Left colon (tissue), 2 donors: ENCODE results near the gene KCNA1. TPM values are rescaled to one million over a fixed set of nuclear protein-coding genes. Genes with fewer than 3 reads are reported as not detected.

Experiments
- ATAC-seq: fragments of 200-7000 bp; cut with Tn5 transposase; one replicate; pipeline ENCODE4 v1.9.1; 2020; ENCODE audit warnings: mild to moderate bottlenecking, moderate library complexity
- DNase-seq, 2 donors: peaks; one replicate each; pipeline ENCODE4 v3.0.0-alpha.2; 2020
- intact Hi-C, 2 donors: fragments of 100-400 bp; cut with DNase I in 1 of 2; cut with micrococcal nuclease in 1 of 2; formaldehyde crosslinking; loops; one replicate each; pipeline versions ENCODE4 v1.11.2 to v1.14.0; 2022; cut with DNase I, micrococcal nuclease
- total RNA-seq, 2 donors: library from RNA; stranded (reverse); fragmentation: NEBNext Ultra II Directional; extraction: Animal tissue kit (Norgen Biotek cat#: 25700); gene quantifications; one replicate each; pipeline ENCODE4 v1.2.1, GENCODE V29; 2021
- donor health status: DM: no; HTN: no; CAD: no.
- donor health status: DM: yes; HTN: yes; CAD: no.

Gene KCNA1
- total RNA-seq, 2 donors from 2014 or later: 0.25 TPM; not detected in 1

- ATAC-seq: no peak
- intact Hi-C loops: no loop called here
Observed at GRCh38 chr12:4908684-4909409, 858 bp upstream of the KCNA1 start.

GRCh38 chr12:4909410-4909733, 333 bp upstream of the KCNA1 start:
- ATAC-seq (no peak), DNase-seq (no peak)
- intact Hi-C loops: no loop called here

More at GRCh38 chr12:4908684-4909409, 858 bp upstream of the KCNA1 start:
- no peak for DNase-seq

DNA sequence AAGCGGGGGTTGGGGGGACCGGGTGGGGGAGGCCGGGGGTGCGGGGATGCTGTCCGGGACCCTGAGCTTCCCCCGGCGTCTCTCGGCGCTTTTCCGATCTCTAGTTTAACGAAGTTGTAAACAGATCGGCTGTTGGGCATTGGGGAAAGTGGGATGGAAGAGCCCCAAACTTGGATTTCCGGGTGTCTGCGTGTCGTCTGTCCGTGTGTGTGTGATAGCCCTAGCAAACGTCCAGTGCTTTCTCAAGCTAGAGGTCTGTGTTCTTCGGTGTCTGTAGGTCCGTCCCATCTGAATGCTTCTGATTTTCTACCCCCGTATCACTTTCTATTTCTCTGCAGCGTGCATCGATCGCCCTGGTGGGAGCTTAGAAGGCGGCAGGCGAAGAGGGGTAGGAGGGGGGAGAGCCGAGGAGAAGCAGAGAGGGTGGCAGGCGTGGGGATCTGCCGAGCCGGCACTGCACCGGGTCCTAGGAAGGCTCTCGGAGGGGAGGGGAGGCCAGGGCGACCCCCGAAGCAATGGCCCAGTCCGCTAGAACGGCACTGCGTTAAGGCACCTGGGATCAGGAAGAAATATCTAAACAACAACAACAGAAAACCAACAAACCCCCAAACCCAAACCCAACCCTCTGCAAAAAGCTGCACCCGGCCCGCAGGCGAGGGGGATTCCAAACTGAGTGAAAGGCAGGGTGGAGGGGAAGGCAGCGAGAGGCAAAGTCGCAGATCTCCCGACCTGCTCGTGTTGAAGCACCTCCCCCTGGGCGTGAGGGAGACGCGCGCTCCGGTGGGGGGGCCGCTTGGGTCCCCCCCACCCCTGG, 1.0 kb downstream of the KCNA1 start:
- DNase-seq (no peak), ATAC-seq (no peak)
- intact Hi-C loops: no loop called here

GRCh38 chr12:4911316-4911994, 1.8 kb downstream of the KCNA1 start:
- intact Hi-C loops: no loop called here
- ATAC-seq (no peak), DNase-seq (peak in 1 of 2 donors; percentile 4)

- intact Hi-C loops: no loop called here
- DNase-seq: no peak
- ATAC-seq: no peak
Observed at GRCh38 chr12:4914720-4915119, 5.0 kb downstream of the KCNA1 start.

- intact Hi-C loops: no loop called here
- DNase-seq: no peak
- no peak for ATAC-seq
Observed at GRCh38 chr12:4915752-4916151, 6.0 kb downstream of the KCNA1 start.

- intact Hi-C loops: no loop called here
- DNase-seq (no peak), ATAC-seq (no peak)
Observed at GRCh38 chr12:4918950-4919660, 9.4 kb downstream of the KCNA1 start.

DNA sequence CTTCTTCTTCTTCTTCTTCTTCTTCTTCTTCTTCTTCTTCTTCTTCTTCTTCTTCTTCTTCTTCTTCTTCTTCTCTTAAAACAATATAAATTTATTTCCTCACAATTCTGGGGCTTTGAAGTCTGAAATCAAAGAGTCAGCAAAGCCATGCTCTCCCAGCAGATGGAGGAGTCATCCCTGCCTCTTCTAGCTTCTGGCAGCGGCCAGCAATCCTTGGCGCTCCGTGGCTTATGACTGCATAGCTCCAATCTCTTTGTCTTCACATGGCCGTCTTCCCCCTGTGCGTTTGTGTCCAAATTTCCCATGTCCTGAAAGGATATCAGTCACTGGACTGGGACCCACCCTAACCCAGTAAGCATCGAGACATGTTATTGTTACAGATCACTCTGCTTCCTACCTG, 22.9 kb downstream of the KCNA1 start:
- ATAC-seq (no peak), DNase-seq (no peak)
- intact Hi-C loops: no loop called here

GRCh38 chr12:4933411-4933810, 23.7 kb downstream of the KCNA1 start:
- ATAC-seq (no peak), DNase-seq (no peak)
- intact Hi-C loops: no loop called here

DNA sequence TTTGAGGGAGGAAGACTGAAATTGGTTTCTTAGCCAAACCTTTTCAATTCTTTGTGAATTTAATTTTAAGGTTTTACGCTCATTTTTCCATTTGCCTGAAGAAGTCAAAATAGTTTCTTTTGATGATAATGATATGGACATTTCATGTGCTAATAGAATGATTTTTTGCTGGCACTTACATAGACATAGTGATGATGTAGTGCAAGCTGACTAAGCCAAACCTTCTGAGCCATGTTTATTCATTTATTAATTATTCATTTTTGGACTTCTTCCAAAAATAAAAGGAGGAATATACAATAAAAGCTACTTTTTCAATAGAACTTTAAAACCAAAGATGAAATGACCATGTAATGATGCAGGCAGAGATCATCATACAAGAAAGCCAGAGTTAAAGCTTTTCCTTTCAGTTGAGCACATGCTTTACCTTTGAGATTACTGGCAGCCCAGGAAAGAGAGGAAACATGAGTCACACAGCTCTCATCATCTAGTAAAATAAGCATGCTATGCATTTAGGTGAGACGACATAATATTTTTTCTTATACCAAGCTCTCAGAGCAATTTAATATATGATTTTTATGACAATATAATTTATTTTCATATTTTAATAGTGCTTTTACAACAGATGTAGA, 24.8 kb downstream of the KCNA1 start:
- DNase-seq: no peak
- ATAC-seq: no peak
- intact Hi-C loops: no loop called here

DNA sequence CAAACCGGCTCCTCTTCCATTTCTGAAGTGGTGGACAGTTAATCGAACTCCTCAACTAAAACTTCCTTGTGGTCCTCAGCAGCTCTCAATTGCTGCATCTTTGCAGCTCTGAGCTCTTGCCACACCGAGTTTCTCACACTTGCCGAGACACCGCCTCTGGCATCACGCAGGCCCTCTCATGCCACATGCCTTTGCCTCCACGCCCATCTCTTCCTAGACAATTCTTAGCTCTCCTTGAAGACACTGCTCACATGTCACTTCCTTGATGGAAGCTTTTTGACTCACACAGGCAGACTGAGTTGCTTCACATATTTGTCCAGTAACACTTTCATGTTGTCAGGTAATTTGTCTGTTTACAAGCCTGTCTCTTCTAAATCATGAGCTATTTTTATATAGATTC, 29.2 kb downstream of the KCNA1 start:
- no peak for ATAC-seq
- intact Hi-C loops: no loop called here
- no peak for DNase-seq

DNA sequence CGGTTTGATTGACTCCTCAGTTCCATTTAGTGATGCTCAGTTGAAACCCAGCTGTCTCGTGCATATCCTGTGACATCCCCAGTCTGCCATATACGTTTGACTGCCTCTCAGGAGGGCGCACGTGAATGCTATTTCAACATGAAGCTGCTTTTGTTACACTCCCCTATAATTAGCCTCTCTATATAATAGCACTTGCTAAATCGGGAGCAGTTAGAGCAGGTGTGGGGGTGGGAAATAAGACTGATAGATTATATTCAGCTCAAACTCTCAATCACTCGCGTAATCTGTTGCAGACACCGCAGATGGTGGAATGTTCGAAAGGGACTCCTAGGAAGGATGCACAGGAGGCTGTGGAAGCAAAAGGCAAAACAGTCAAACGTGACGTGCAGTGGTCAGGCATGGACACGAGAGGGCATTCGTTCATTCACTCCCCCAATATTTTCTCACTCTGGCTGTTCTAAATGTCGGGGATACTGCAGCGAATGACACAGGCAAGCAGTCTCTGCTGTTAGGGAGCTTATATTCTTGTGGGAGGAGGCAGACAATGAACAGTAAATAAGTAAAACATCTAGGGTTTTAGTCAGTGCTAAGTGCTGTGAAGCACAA, 29.8 kb downstream of the KCNA1 start:
- ATAC-seq (no peak), DNase-seq (no peak)
- intact Hi-C loops: no loop called here

GRCh38 chr12:4943067-4943937, 33.6 kb downstream of the KCNA1 start:
- no peak for DNase-seq
- intact Hi-C loops: no loop called here
- no peak for ATAC-seq

DNA sequence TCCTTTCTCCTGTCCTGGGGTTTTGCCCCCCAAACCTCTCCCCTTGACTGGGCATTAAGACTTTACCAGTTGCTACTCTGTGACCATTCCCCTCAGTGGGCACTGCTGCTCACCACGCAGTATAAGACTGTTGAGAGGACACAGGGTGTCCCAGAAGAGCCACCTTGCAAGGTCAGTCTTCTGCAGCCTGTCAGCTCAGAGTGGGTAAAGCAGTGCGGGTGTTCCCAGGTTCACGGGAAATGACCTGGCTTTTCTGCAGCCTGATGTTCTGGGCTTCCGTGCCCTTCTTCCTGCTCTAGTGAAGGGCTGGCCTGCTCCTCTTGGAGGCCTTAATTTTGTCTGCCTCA, 34.2 kb downstream of the KCNA1 start:
- ATAC-seq (no peak), DNase-seq (no peak)
- intact Hi-C loops: no loop called here

DNA sequence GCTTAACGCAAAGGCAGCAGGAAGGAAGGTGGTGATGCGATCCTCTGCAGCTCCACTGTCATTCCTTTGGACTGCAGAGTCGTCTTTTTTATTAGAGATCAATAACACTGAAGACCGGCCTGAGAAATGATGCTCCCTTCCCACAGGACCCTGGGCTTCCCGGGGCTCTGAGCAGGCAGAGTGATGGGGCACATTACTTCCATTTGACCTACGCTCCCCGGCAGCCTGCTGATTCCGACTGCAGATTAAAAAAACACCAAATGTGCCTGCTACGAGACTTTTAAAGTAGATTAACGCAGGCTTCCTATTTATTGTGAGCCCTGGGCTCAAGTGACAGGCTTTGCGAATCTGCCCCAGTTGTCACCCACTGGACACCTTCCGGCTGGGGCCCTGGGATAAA, 37.5 kb downstream of the KCNA1 start:
- DNase-seq (no peak), ATAC-seq (no peak)
- intact Hi-C loops: no loop called here

DNA sequence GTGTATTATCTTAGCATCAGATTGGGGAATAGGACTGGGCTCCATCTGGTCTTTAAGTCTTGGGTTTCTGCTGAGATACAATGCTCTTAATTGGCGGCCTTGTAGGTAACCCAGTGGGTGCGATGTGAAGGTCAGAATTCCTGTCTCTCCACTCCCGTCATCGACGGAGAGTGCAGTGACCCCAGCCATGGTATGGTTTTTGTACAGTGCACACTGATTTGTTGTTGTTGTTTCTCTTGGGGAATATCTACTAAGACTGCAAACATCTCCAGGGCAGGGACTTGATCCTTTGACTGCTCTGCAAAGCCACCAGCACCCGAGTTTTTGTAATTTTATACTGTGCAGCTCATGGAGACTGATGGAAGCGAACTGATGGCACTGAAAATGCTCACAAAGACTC, 41.4 kb downstream of the KCNA1 start:
- intact Hi-C loops: no loop called here
- ATAC-seq (no peak), DNase-seq (no peak)

- ATAC-seq: no peak
- intact Hi-C loops: no loop called here
- DNase-seq: no peak
Observed at GRCh38 chr12:4951601-4952000, 41.9 kb downstream of the KCNA1 start.
